ENCODE data around the gene ABHD8.

ABHD8 gene

GRCh38 chr19:17266975-17267788, 36.0 kb downstream of the ABHD8 start, which contains the start of gene BABAM1:
Gene BABAM1 (plus strand): TSS chr19:17267443. CDS start chr19:17268807, 1,364 bp downstream.
- DNase-seq (ENCODE audit: extremely low read depth in 1 of 2, low read depth in 1 of 2): peak; percentile 86 to 97

GRCh38 chr19:17266589-17266974, 36.6 kb downstream of the ABHD8 start:
- DNase-seq (ENCODE audit: extremely low read depth in 1 of 2, low read depth in 1 of 2): no peak

GRCh38 chr19:17266026-17266425, 37.2 kb downstream of the ABHD8 start:
- no peak for DNase-seq (ENCODE audit: extremely low read depth in 1 of 2, low read depth in 1 of 2)

- no peak for DNase-seq (ENCODE audit: extremely low read depth in 1 of 2, low read depth in 1 of 2)
Observed at GRCh38 chr19:17264641-17264979, 38.6 kb downstream of the ABHD8 start, which contains the start of gene USHBP1. Gene USHBP1 (minus strand): TSS chr19:17264745. CDS start chr19:17264299, 446 bp downstream.

- no peak for DNase-seq (ENCODE audit: extremely low read depth in 1 of 2, low read depth in 1 of 2)
Observed at GRCh38 chr19:17263712-17264640, 39.2 kb downstream of the ABHD8 start.

- no peak for DNase-seq (ENCODE audit: extremely low read depth in 1 of 2, low read depth in 1 of 2)
Observed at GRCh38 chr19:17262557-17262956, 40.7 kb downstream of the ABHD8 start.

GRCh38 chr19:17260842-17261325, 42.3 kb downstream of the ABHD8 start:
- DNase-seq (ENCODE audit: extremely low read depth in 1 of 2, low read depth in 1 of 2): peak; percentile 66 to 83

- DNase-seq (ENCODE audit: extremely low read depth in 1 of 2, low read depth in 1 of 2): no peak
Observed at GRCh38 chr19:17259934-17260333, 43.3 kb downstream of the ABHD8 start.

- DNase-seq (ENCODE audit: extremely low read depth in 1 of 2, low read depth in 1 of 2): no peak
Observed at GRCh38 chr19:17259118-17259780, 44.0 kb downstream of the ABHD8 start.

- DNase-seq (ENCODE audit: extremely low read depth in 1 of 2, low read depth in 1 of 2): no peak
Observed at GRCh38 chr19:17256130-17256529, 47.1 kb downstream of the ABHD8 start.

- DNase-seq (ENCODE audit: extremely low read depth in 1 of 2, low read depth in 1 of 2): no peak
Observed at GRCh38 chr19:17255150-17255621, 48.0 kb downstream of the ABHD8 start.

GRCh38 chr19:17254636-17255035, 48.6 kb downstream of the ABHD8 start:
- no peak for DNase-seq (ENCODE audit: extremely low read depth in 1 of 2, low read depth in 1 of 2)

- DNase-seq (ENCODE audit: extremely low read depth in 1 of 2, low read depth in 1 of 2): no peak
Observed at GRCh38 chr19:17249887-17250548, 53.2 kb downstream of the ABHD8 start.

- no peak for DNase-seq (ENCODE audit: extremely low read depth in 1 of 2, low read depth in 1 of 2)
Observed at GRCh38 chr19:17248011-17248776, 55.0 kb downstream of the ABHD8 start.

GRCh38 chr19:17246681-17247425, 56.4 kb downstream of the ABHD8 start:
- no peak for DNase-seq (ENCODE audit: extremely low read depth in 1 of 2, low read depth in 1 of 2)

GRCh38 chr19:17245535-17245984, 57.7 kb downstream of the ABHD8 start, which contains the start of gene NR2F6:
Gene NR2F6 (minus strand): TSS chr19:17245919. CDS start chr19:17245220, 699 bp downstream.
- no peak for DNase-seq (ENCODE audit: extremely low read depth in 1 of 2, low read depth in 1 of 2)

GRCh38 chr19:17244618-17245534, 58.3 kb downstream of the ABHD8 start:
- no peak for DNase-seq (ENCODE audit: extremely low read depth in 1 of 2, low read depth in 1 of 2)

Measured in stimulated activated CD8-positive, alpha-beta memory T cell treated with anti-CD3 and anti-CD28 coated beads, Interleukin-7, amount 100 ng/mL, for 48 hours (primary cell).